ENCODE measurements around the gene OR1M1.

Gene OR1M1

GRCh38 chr19:9075064-9075949 lies 11.6 kb upstream of the OR1M1 start:
- no peak overlapping the region for H3K4me3 ChIP-seq (ENCODE audit: low read depth, low read length)

DNA sequence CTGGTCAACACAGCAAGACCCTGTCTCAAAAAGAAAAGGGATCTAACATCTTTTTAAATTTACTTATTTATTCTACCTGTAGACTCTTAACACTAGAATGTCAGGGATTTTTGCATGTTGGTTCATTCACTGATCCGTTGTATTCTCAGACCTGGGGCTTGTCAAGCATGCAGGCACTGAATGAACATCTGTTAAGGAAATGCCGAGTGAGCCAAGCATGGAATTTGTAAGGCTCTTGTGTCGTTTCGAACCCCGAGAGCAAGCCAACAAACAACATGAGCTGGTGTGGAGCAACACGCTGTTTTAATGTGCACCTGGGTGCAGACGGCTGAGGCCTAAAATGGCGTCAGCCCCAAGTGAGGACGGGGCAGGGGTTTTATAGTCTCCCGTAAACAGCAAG lies 10.0 kb upstream of the OR1M1 start:
- H3K4me3 ChIP-seq (ENCODE audit: low read depth, low read length), result no peak overlapping the region

DNA sequence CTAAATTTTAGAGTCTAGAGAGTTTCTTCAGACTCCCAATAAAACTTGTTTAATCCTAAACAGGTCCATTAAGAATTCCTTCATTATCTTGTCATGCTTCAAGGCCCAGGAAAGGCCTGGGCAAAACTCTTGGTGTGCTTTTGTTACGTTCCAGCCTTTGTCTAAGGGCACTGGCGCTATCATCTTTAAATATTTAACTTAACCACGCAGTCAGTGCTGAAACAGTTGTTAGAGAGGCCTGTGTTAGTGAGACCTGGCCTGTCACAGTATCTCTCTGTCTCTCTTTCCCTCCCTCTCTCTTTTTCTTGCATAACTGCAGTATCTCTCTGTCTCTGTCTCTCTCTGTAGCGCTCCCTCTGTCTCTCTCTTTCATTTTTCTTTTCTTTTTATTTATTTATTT lies 8.2 kb upstream of the OR1M1 start:
- no peak overlapping the region for H3K4me3 ChIP-seq (ENCODE audit: low read depth, low read length)

DNA sequence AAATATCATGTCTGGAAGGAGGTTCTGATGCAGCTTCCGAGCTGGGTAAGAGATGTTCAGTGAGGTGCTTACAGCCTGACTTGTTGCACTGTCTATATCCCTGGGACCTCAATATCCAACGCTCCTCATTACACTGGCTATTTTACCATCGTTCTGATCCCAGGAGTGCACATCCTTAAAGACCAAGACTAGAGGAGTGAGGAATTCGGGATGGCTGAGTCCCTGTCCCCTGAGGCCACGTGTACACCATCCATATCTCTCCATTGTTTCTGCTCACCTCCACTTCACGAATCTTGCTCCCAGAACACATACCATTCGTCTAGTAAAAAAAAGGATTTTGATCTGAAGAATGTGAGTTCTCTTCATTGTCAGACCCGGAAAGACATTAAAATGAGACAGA lies 20.5 kb downstream of the OR1M1 start, which contains the start of gene OR7G2:
TSS of gene OR7G2 (minus strand) at position 101 of the 400 bp plus-strand sequence. CDS start 4,232 bp downstream, outside the sequence.
- no peak within 1 kb of the TSS for H3K4me3 ChIP-seq (ENCODE audit: low read depth, low read length)

GRCh38 chr19:9109959-9110358 lies 23.1 kb downstream of the OR1M1 start:
- H3K4me3 ChIP-seq (ENCODE audit: low read depth, low read length), result no peak overlapping the region

DNA sequence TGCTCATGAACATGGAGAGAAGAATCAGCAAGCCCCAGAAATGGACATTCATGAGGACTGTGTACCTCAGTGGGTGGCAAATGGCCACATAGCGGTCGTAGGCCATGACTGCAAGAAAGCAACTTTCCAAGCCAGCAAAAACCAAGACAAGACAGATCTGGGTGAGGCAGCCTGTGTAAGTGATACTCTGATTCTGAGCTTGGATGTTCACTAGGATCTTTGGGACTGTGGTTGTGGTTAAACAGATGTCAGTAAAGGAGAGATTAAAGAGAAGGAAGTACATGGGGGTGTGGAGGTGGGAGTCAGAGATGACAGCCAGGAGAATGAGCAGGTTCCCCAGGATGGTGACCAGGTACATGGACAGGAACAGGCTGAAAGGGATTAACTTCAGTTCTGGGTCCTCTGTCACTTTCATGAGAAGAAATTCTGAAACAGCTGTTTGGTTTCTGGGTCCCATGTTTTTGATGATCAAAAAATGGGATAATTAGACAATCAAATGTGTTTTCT lies 28.5 kb downstream of the OR1M1 start, which contains the start of gene OR7G1:
TSS of gene OR7G1 (minus strand) at position 457 of the 507 bp plus-strand sequence. CDS start at position 457, 0 bp downstream.
- no peak within 1 kb of the TSS for H3K4me3 ChIP-seq (ENCODE audit: low read depth, low read length)

- no peak overlapping the region for H3K4me3 ChIP-seq (ENCODE audit: low read depth, low read length)
Measured at GRCh38 chr19:9116547-9116946, 29.7 kb downstream of the OR1M1 start.

DNA sequence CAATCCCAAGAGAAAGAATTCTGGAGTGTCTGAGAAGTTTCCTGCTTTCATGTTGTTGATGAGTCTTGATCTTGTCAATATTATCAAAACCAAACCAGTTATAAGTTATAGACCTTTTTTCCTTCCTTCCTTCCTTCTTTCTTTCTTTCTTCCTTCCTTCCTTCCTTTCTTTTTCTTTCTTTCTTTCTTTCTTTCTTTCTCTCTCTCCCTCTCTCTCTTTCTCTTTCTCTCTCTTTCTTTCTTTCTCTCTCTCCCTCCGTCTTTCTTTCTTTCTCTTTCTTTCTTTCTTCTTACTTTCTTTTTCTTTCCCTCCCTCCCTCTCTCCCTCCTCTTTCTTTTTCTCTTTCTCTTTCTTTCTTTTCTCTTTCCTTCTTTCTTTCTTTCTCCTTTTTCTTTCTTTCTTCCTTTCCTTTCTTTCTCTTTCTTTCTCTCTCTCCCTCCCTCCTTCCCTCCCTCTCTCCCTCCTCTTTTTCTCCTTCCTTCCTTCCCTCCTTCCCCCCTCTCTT lies 40.1 kb downstream of the OR1M1 start, which contains the start of gene OR7G3:
TSS of gene OR7G3 (minus strand) at position 51 of the 506 bp plus-strand sequence. CDS start at position 51, 0 bp downstream.
- H3K4me3 ChIP-seq (ENCODE audit: low read depth, low read length), result no peak within 1 kb of the TSS

DNA sequence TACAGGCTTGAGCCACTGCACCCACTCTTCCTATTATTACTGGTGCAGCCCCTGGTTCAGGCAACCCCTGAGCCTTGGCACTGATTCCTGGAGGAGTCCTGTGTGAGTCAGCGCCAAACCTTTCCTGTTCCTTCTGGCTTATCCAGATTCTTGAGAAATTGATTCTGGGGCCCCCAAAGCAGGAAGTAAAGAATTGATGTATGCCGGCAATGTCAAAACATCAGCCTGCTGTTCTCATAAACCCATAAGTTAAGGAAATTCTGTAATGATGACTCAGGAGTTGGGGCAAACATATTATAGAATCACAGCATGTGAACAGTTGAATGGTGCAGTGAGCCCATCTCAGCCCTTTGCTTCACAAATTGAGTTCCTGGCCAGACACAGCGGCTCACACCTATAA lies 41.3 kb downstream of the OR1M1 start:
- H3K4me3 ChIP-seq (ENCODE audit: low read depth, low read length), result no peak overlapping the region

- H3K4me3 ChIP-seq (ENCODE audit: low read depth, low read length), result no peak overlapping the region
Measured at GRCh38 chr19:9130965-9131364, 44.1 kb downstream of the OR1M1 start.

- H3K4me3 ChIP-seq (ENCODE audit: low read depth, low read length), result no peak overlapping the region
Measured at GRCh38 chr19:9132422-9132821, 45.6 kb downstream of the OR1M1 start.

DNA sequence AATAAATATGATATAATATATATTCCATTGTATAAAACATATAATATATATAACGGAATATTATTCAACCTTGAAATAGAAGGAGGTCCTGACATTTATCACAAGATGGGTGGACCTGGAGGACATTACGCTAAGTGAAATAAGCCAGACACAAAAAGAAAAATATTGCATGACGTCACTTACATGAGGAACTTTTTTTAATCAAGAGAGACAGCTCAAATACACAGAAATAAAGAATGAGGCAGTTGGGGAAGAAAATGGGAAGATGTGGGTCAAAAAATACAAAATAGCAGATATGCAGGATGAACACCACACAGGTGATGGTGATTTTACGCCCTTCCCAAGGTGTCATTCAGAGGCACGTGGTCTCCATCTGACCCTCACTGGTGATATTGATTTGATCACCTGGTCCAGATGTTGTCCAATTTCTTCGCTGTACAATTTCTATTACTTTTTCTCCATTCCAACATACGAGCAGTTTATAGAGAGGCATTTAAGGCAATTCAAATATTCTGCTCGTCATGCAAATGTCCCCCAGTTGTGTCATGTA lies 52.8 kb downstream of the OR1M1 start:
- peak overlapping the region; percentile 98 for H3K4me3 ChIP-seq (ENCODE audit: low read depth, low read length)

- H3K4me3 ChIP-seq (ENCODE audit: low read depth, low read length), result peak within 1 kb of the TSS; percentile 98
Measured at GRCh38 chr19:9140159-9140874, 53.5 kb downstream of the OR1M1 start, which contains the start of gene ZNF317. TSS of gene ZNF317 (plus strand) at chr19:9140397. CDS start at chr19:9156017, 15,620 bp downstream.

- no peak overlapping the region for H3K4me3 ChIP-seq (ENCODE audit: low read depth, low read length)
Measured at GRCh38 chr19:9144920-9145319, 58.1 kb downstream of the OR1M1 start.
